Loucy (cell line): Measurements from ENCODE around the gene CD37.

ENCODE experiments used
- H2AFZ ChIP-seq: fragments of 200-600 bp; sonication (generic); 2 replicates; pipeline ENCODE4 v1.6.0; 2016; ENCODE audit warnings: antibody characterized with exemption, mild to moderate bottlenecking, low read length, moderate library complexity
- H3F3A ChIP-seq: fragments of 200-600 bp; 2 replicates; pipeline ENCODE4 v1.6.0; 2016; ENCODE audit warnings: antibody characterized with exemption, low read depth, mild to moderate bottlenecking
- H3K27me3 ChIP-seq: fragments of 200-600 bp; sonication (generic); 2 replicates; pipeline ENCODE4 v1.6.1; 2014; ENCODE audit warnings: low read length, mild to moderate bottlenecking; ENCODE audit not compliant: insufficient read depth, poor library complexity, severe bottlenecking
- H3K36me3 ChIP-seq: fragments of 200-600 bp; sonication (generic); 2 replicates; pipeline ENCODE4 v1.6.1; 2016; ENCODE audit warnings: low read length; ENCODE audit not compliant: insufficient read depth
- H3K4me1 ChIP-seq: fragments of 200-600 bp; sonication (generic); 2 replicates; pipeline ENCODE4 v1.5.1; 2014; ENCODE audit warnings: low read length, mild to moderate bottlenecking; ENCODE audit not compliant: insufficient read depth, poor library complexity, severe bottlenecking
- H3K4me2 ChIP-seq: fragments of 200-600 bp; sonication (generic); 2 replicates; pipeline ENCODE4 v1.6.0; 2014; ENCODE audit warnings: antibody characterized with exemption, low read length, low read depth, mild to moderate bottlenecking; ENCODE audit not compliant: poor library complexity, severe bottlenecking
- H3K4me3 ChIP-seq: fragments of 200-600 bp; sonication (generic); 2 replicates; pipeline ENCODE4 v1.5.1; 2014; ENCODE audit warnings: low read length, mild to moderate bottlenecking, mixed read lengths; ENCODE audit not compliant: poor library complexity, severe bottlenecking
- H3K79me2 ChIP-seq: fragments of 200-600 bp; sonication (generic); 2 replicates; pipeline ENCODE4 v1.6.1; 2014; ENCODE audit warnings: low read length; ENCODE audit not compliant: insufficient read depth
- H3K9ac ChIP-seq: fragments of 200-600 bp; sonication (generic); 2 replicates; pipeline ENCODE4 v1.6.0; 2014; ENCODE audit warnings: mild to moderate bottlenecking, low read depth, low read length, moderate library complexity; ENCODE audit not compliant: poor library complexity, severe bottlenecking
- H3K9me2 ChIP-seq: fragments of 200-600 bp; sonication (generic); replicated peaks from 2 replicates; pipeline ENCODE4 v1.6.1; 2016; ENCODE audit warnings: low read depth, low read length, mixed read lengths
- H3K9me3 ChIP-seq: fragments of 200-600 bp; sonication (generic); 2 replicates; pipeline ENCODE4 v1.6.1; 2014; ENCODE audit warnings: mild to moderate bottlenecking, antibody characterized with exemption, low read length, low read depth; ENCODE audit not compliant: insufficient read depth
- H4K20me1 ChIP-seq: fragments of 200-600 bp; sonication (generic); 2 replicates; pipeline ENCODE4 v1.6.0; 2014; ENCODE audit warnings: antibody characterized with exemption, low read length, mild to moderate bottlenecking; ENCODE audit not compliant: insufficient read depth, poor library complexity, severe bottlenecking
- EZH2phosphoT487 ChIP-seq: fragments of 200-600 bp; IDR thresholded peaks from 2 replicates; pipeline ENCODE4 v1.6.1; 2018; ENCODE audit warnings: antibody characterized with exemption, mild to moderate bottlenecking, moderate library complexity, borderline replicate concordance
- TF ChIP-seq, protein P1 (sequence below): fragments of 200-600 bp; sonication (generic); conservative IDR thresholded peaks from 2 replicates; pipeline ENCODE4 v1.5.1; 2014; ENCODE audit warnings: mild to moderate bottlenecking, antibody characterized with exemption, low read length

Gene CD37

DNA sequence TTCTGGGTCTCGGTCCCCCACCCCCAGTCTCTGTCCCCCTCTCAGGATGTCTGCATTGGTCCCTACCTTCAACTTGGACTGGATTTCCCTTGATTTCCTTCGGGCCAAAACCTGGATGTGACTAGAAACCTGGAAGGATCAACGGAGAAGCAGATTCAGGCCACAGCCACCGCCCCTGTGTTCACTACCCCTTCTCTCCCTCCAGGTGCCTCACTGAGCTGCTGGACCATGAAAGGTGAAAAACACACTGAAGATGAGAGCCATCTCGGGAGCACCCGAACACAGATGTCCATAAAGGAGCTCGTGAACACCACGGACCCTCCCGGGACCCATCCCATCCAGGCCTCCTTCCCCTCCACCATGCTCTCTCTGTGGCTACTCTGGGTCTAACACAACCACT is 22.0 kb downstream of the CD37 start:
- TF ChIP-seq, protein P1, sequence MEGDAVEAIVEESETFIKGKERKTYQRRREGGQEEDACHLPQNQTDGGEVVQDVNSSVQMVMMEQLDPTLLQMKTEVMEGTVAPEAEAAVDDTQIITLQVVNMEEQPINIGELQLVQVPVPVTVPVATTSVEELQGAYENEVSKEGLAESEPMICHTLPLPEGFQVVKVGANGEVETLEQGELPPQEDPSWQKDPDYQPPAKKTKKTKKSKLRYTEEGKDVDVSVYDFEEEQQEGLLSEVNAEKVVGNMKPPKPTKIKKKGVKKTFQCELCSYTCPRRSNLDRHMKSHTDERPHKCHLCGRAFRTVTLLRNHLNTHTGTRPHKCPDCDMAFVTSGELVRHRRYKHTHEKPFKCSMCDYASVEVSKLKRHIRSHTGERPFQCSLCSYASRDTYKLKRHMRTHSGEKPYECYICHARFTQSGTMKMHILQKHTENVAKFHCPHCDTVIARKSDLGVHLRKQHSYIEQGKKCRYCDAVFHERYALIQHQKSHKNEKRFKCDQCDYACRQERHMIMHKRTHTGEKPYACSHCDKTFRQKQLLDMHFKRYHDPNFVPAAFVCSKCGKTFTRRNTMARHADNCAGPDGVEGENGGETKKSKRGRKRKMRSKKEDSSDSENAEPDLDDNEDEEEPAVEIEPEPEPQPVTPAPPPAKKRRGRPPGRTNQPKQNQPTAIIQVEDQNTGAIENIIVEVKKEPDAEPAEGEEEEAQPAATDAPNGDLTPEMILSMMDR, result no peak
- TF ChIP-seq EZH2phosphoT487, result no peak
- H3K9me2 ChIP-seq, result no peaks in the 10 kb centered on the region
- H3K36me3 ChIP-seq, result no peaks in the 10 kb centered on the region
- H4K20me1 ChIP-seq, result no peaks in the 10 kb centered on the region
- no peaks in the 10 kb centered on the region for H3K9me3 ChIP-seq
- H3K4me3 ChIP-seq, result no peak overlapping the region
- H3K4me2 ChIP-seq, result no peak overlapping the region
- peaks cover 9% of the 10 kb centered on the region for H3K4me1 ChIP-seq
- no peak overlapping the region for H3K9ac ChIP-seq
- 0 out of 2 replicates have a peak overlapping the region, but pooled peaks have one; percentile 32 for H2AFZ ChIP-seq
- H3K27me3 ChIP-seq, result no peaks in the 10 kb centered on the region
- no peaks in the 10 kb centered on the region for H3F3A ChIP-seq
- H3K79me2 ChIP-seq, result no peaks in the 10 kb centered on the region

DNA sequence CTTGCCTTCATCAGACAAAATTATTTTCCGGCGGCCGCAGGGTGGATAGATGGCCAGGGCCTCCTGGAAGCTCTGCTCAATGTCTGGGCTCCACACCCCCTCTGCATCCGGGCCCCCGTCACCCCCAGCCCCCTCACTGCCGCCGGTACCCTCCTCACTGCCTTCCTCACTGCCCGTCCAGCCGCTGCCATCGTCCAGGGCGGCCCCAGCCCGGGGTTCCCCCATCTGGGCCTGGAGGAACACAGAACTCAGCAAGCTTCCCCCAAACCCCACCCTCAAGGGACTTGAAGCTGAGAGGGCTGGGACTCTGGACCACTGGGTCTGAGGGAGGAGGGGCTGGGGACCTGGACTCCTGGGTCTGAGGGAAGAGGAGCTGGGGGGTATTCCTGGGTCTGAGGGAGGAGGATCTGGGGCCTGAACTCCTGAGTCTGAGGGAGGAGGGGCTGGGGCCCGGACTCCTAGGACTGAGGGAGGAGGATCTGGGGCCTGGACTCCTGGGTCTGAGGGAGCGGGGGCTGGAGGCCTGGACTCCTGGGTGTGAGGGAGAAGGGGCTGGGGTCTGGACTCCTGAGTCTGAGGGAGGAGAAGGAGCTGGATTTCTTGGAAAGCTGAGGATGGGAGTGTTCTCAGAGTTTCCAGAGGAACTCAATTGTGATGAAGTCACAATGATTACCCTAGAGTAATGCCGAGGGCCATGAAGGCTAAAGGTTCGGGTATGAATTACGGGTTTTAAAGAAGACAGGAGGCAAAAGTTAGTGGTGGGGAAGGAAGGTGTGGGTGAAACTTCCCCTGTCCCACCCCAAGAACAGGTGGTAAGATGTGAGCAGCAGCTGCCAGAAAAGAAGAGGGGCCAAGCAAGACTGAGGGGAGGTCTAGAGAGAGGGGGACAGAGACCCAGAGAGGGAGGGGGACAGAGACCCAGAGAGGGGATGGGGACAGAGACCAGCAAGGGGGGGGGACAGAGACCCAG is 24.9 kb downstream of the CD37 start:
- no peaks in the 10 kb centered on the region for H3K79me2 ChIP-seq
- H3K9me3 ChIP-seq, result no peaks in the 10 kb centered on the region
- H3K9ac ChIP-seq, result no peak overlapping the region
- H3K4me2 ChIP-seq, result no peak overlapping the region
- no peak for TF ChIP-seq EZH2phosphoT487
- TF ChIP-seq, protein P1, result no peak
- H3K9me2 ChIP-seq, result no peaks in the 10 kb centered on the region
- H3F3A ChIP-seq, result no peaks in the 10 kb centered on the region
- H4K20me1 ChIP-seq, result no peaks in the 10 kb centered on the region
- no peaks in the 10 kb centered on the region for H3K36me3 ChIP-seq
- H3K4me3 ChIP-seq, result no peak overlapping the region
- peaks cover 9% of the 10 kb centered on the region for H3K4me1 ChIP-seq
- H2AFZ ChIP-seq, result no peak overlapping the region
- no peaks in the 10 kb centered on the region for H3K27me3 ChIP-seq

DNA sequence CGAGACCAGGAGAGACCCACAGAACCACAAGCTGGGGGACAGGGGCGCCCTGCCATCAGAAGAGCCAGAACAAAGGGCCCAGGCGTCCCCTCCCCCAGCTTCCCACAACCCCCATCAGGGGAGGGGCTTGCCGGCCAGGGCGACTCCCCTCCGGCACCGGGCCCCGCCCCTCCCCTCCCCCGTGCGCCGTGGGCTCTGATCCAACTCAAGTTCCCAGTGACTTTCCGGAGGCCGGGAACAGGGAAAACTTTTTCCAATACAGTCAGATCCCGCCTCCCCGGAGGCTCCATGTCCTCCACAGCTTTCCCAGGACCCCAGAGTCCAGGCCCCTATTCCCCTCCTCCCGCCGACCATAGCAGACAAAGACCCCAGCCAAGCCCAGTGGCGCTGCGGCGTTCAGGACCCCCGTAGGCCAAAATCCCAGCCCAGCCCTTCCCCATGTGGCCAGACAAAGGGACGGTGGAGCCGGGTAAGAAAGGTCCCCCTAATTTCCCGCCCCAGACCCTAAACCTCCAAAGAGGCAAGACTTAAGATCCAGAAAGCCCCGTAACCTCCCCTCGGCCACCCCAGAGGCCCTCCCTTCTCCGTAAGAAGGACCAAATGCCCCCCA is 26.3 kb downstream of the CD37 start:
- Histone ChIP-seq H3K9ac (no peak overlapping the region), H3K4me1 (no peaks in the 10 kb centered on the region), H3F3A (no peaks in the 10 kb centered on the region), H3K9me3 (no peaks in the 10 kb centered on the region), H3K79me2 (no peaks in the 10 kb centered on the region), H3K9me2 (no peaks in the 10 kb centered on the region), H3K27me3 (no peaks in the 10 kb centered on the region), H3K4me2 (no peak overlapping the region), H2AFZ (no peak overlapping the region), H3K36me3 (no peaks in the 10 kb centered on the region), H4K20me1 (no peaks in the 10 kb centered on the region), H3K4me3 (no peak overlapping the region)
- TF ChIP-seq EZH2phosphoT487, result no peak
- TF ChIP-seq, protein P1, result no peak
